ENCODE data around the gene BRD4. TPM values are rescaled to one million over a fixed set of nuclear protein-coding genes. Genes with fewer than 3 reads are reported as not detected.
A peak's percentile ranks its signal among the peaks of the same experiment; 100 is the strongest.

The BRD4 gene
- total and polyA plus RNA-seq, 10 of the 15 experiments (the other 5 are each of a cell fraction or from before 2014, with no cell fraction given) = 5.3 to 84.4 (median 11.8) TPM

- no peak overlapping the region for H2AFZ ChIP-seq (ENCODE audit: control insufficient read depth, low read depth, low read length)
- H3K27ac ChIP-seq (ENCODE audit: control insufficient read depth, insufficient read depth) = peak overlapping the region; percentile 62
- peaks cover 0 to 10% of the 10 kb centered on the region in 2 experiments; a peak in 3 of 4 replicates for H3K36me3 ChIP-seq (ENCODE audit: control insufficient read depth in 2 of 2, insufficient read depth in 2 of 2, low read length in 1 of 2)
- DNase-seq (ENCODE audit: low read depth, low spot score) = no peak
- H3K9ac ChIP-seq (ENCODE audit: control insufficient read depth, insufficient read depth, low read length) = peak overlapping the region; percentile 21; the same call in 1 of the 2 replicates
- FAIRE-seq = no peak
- no peak overlapping the region for H3K4me3 ChIP-seq
- TF ChIP-seq JUND (IDR thresholded peaks at IDR 0.05; ENCODE audit: low read depth, low read length) (no peak), YY1 (IDR thresholded peaks at IDR 0.05; ENCODE audit: low read depth, low read length) (no peak), MTA2 (IDR thresholded peaks at IDR 0.05; ENCODE audit: low read depth) (no peak), SMARCA5 (IDR thresholded peaks at IDR 0.05) (peak; percentile 26; the same call in 1 of the 2 replicates), ASH2L (IDR thresholded peaks at IDR 0.05; ENCODE audit: borderline replicate concordance, low read depth) (no peak)
- TF ChIP-seq, protein P1, sequence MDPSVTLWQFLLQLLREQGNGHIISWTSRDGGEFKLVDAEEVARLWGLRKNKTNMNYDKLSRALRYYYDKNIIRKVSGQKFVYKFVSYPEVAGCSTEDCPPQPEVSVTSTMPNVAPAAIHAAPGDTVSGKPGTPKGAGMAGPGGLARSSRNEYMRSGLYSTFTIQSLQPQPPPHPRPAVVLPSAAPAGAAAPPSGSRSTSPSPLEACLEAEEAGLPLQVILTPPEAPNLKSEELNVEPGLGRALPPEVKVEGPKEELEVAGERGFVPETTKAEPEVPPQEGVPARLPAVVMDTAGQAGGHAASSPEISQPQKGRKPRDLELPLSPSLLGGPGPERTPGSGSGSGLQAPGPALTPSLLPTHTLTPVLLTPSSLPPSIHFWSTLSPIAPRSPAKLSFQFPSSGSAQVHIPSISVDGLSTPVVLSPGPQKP (IDR thresholded peaks at IDR 0.05; ENCODE audit: low read depth, low read length) = no peak
- peaks cover 51% of the 10 kb centered on the region for H4K20me1 ChIP-seq (ENCODE audit: control insufficient read depth, insufficient read depth)
- no TSS peak for BruUV-seq (replicated peaks)
- H3K27me3 ChIP-seq (replicated peaks in 1 of 2; ENCODE audit: control insufficient read depth in 2 of 2, insufficient read depth in 2 of 2, low read length in 1 of 2) = no peaks in the 10 kb centered on the region
- peaks cover 96% of the 10 kb centered on the region for H3K79me2 ChIP-seq (ENCODE audit: control insufficient read depth, insufficient read depth, low read length)
- ChIA-PET RAD21 (ENCODE audit: unreplicated experiment) (interaction anchor here (2.5 kb wide), 1 partner anchor 10 kb away, joined by 8 read pairs; no protein-coding TSS in a partner anchor), SMC1A (ENCODE audit: uncharacterized antibody, unreplicated experiment) (interaction anchor here (0.6 to 1.4 kb wide), 3 partner anchors 9 to 1681 kb away, joined by 3 read pairs; no protein-coding TSS in a partner anchor), CTCF (interaction anchor here (1.4 to 1.8 kb wide), 4 partner anchors 10 to 36 kb away, joined by 4 to 7 read pairs (median 6); no protein-coding TSS in a partner anchor), POLR2A (interaction anchor here (2.0 kb wide), 1 partner anchor 10 kb away, joined by 15 read pairs; no protein-coding TSS in a partner anchor)
- peak; percentile 42 for ATAC-seq
- H3K9me3 ChIP-seq (replicated peaks; ENCODE audit: control insufficient read depth, insufficient read depth, low read length) = no peaks in the 10 kb centered on the region
- intact Hi-C loops (cut with micrococcal nuclease; ENCODE audit: unreplicated experiment) = no loop called here
- peaks cover 43% of the 10 kb centered on the region for H3K4me1 ChIP-seq (ENCODE audit: control insufficient read depth, insufficient read depth, low read length)
- in situ Hi-C loops (cut with MboI) = no loop called here
- peak overlapping the region; percentile 31 for H3K4me2 ChIP-seq (ENCODE audit: control insufficient read depth, insufficient read depth)
- 46% methylated on average over 4 of the region's 5 CpGs for WGBS (ENCODE audit: insufficient coverage, insufficient replicate concordance, low lambda C conversion rate, missing lambda C conversion rate)
Observed at GRCh38 chr19:15323496-15324235, 8.7 kb downstream of the BRD4 start.
